GM18868 (cell line): ENCODE measurements around the gene CNTRL.
"Not testable (repeated sequence)": the region's sequence is repeated elsewhere in the genome, so short reads cannot be mapped to it uniquely, and the experiment has no call there.

Experiments
- ATAC-seq: cut with Tn5 transposase; IDR thresholded peaks from one replicate; pipeline ENCODE4 v1.9.1; 2021; ENCODE audit warnings: mild to moderate bottlenecking, moderate library complexity; ENCODE audit not compliant: unreplicated experiment

CNTRL gene

DNA sequence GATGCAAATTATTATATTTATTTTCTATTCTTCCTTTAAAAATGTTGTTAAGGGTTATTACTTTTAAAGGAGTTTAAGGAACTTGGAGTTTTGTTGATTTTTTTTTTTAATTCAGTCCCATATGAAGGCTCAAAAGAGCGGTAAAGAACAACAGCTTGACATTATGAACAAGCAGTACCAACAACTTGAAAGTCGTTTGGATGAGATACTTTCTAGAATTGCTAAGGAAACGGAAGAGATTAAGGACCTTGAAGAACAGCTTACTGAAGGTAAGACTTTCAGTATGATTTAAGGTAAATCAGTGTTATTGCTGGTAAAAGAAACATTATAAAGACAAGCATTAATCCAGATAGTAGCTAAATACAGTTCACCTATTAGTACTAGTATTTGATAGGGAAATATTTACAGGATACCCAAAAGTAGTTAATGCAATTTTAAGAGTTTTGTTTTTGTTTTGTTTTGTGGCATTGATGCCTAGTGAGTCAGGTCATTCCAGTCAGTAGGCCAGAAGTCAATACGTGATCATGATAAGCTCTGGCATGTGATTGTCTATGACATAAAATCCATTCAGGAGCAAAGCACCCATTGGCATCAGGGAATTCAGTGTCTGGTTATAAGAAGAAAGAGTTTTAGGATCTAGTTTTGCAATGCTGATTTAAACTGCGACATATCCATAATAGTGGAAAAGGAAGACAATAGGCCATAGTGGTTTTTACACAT lies 49.2 kb downstream of the CNTRL start:
- no peak for ATAC-seq

DNA sequence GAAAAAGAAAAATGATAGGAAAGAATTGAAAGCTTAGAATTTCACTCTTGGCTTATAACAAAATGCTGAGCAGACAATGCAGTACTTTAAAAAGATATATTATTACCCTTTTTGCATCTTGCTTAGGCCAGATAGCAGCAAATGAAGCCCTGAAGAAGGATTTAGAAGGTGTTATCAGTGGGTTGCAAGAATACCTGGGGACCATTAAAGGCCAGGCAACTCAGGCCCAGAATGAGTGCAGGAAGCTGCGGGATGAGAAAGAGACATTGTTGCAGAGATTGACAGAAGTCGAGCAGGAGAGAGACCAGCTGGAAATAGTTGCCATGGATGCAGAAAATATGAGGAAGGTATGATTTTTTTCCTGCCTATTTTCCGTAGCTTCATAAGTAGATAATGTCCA lies 50.8 kb downstream of the CNTRL start:
- no peak for ATAC-seq

DNA sequence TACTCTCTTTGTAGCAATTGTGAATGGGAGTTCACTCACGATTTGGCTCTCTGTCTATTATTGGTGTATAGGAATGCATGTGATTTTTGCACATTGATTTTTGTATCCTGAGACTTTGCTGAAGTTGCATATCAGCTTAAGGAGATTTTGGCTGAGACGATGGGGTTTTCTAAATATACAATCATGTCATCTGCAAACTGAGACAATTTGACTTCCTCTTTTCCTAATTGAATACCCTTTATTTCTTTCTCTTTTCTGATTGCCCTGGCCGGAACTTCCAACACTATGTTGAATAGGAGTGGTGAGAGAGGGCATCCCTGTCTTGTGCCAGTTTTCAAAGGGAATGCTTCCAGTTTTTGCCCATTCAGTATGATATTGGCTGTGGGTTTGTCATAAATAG lies 54.6 kb downstream of the CNTRL start:
- not testable (repeated sequence) for ATAC-seq

DNA sequence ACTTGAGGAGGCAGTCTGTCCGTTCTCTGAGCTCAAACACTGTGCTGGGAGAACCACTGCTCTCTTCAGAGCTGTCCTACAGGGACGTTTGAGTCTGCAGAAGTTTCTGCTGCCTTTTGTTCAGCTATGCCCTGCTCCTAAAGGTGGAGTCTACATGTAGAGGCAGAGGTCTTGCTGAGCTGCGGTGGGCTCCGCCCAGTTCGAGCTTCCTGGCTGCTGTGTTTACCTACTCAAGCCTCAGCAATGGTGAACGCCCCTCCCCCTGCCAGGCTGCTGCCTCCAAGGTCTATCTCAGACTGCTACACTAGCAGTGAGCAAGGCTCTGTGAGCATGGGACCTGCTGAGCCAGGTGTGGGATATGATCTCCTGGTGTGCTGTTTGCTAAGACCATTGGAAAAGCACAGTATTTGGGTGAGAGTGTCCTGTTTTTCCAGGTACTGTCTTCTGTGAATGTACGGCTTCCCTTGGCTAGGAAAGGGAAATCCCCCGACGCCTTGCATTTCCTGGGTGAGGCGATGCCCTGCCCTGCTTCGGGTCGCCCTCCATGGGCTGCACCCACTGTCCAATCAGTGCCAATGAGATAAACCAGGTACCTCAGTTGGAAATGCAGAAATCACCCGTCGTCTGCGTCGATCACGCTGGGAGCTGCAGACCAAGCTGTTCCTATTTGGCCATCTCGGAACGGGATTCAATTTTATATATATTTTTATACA lies 58.5 kb downstream of the CNTRL start:
- ATAC-seq, result no peak

GRCh38 chr9:121135642-121136041 lies 60.9 kb downstream of the CNTRL start:
- no peak for ATAC-seq

GRCh38 chr9:121138561-121138960 lies 63.8 kb downstream of the CNTRL start:
- no peak for ATAC-seq

DNA sequence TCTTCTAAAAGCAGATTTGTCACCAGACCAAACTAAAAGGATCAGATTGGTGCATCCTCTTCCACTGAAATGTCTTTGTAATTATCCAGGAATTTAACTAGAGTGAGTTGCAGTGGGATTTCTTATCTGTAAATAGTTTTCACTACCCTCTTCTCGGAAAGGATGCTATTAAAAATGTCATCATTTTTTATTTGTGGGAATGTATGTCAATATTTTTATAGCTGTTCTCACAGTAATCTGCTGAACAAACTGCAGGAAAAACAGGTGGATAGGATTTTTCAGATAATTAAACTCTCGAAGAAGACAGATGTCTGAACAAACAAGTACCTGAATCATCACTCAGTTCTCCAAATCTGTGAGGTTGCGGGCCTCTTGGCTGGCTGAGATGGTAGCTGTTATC lies 64.2 kb downstream of the CNTRL start:
- no peak for ATAC-seq

GRCh38 chr9:121140162-121140561 lies 65.4 kb downstream of the CNTRL start:
- ATAC-seq, result no peak

- ATAC-seq, result no peak
Measured at GRCh38 chr9:121141306-121141705, 66.6 kb downstream of the CNTRL start.

GRCh38 chr9:121141706-121142105 lies 67.0 kb downstream of the CNTRL start:
- ATAC-seq, result no peak

DNA sequence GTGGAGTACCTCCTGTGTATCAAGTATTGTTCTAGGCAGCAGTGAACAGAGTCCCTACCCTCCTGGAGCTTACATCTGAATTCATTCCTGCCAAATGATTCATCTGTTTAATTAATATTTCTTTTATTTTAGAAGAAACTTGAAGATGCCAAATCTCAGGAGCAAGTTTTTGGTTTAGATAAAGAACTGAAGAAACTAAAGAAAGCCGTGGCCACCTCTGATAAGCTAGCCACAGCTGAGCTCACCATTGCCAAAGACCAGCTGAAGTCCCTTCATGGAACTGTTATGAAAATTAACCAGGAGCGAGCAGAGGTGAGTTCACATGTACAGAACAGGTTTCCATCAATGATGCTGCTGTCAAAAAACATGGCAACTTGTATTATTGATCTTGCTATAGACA lies 69.0 kb downstream of the CNTRL start:
- ATAC-seq, result no peak

DNA sequence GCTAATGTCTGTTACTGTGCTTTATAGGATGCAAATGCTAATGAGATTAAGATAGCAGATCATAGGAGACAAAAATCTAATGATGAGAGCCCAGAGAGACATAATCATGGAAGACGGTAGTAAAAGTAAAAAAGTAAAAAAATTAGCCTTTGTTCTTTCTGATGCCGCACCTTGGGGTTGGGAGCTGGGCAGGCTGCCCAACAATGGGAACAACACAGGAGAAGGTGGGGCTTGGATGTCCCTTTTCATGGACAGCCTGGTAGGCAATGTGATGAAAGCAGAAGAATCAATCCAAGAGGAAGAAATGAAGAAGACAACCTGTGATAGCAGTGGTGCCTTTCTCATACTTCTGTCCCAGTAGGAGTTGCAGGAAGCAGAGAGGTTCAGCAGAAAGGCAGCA lies 69.7 kb downstream of the CNTRL start:
- ATAC-seq, result no peak

- ATAC-seq, result no peak
Measured at GRCh38 chr9:121150188-121150587, 75.4 kb downstream of the CNTRL start.

GRCh38 chr9:121153642-121154041 lies 78.9 kb downstream of the CNTRL start:
- no peak for ATAC-seq

GRCh38 chr9:121154782-121155181 lies 80.0 kb downstream of the CNTRL start:
- no peak for ATAC-seq

- peak; percentile 92 for ATAC-seq
Measured at GRCh38 chr9:121156263-121156731, 81.5 kb downstream of the CNTRL start.

- no peak for ATAC-seq
Measured at GRCh38 chr9:121157939-121158338, 83.2 kb downstream of the CNTRL start.

DNA sequence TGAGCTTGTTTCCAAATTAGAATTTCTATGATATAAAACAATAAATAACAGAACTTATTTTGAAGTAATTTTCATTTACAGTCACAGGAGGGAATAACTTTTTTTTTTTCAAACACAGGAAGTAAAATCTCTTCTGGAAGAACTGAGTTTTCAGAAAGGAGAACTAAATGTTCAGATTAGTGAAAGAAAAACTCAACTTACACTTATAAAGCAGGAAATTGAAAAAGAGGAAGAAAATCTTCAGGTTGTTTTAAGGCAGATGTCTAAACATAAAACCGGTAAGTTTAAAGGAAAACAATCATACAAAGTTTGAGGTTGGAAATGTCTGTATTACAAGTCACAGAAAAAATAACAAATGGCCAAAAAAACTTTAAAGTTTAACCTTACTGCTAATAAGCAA lies 85.3 kb downstream of the CNTRL start:
- no peak for ATAC-seq

- no peak for ATAC-seq
Measured at GRCh38 chr9:121168052-121168451, 93.3 kb downstream of the CNTRL start.

GRCh38 chr9:121169094-121169601 lies 94.4 kb downstream of the CNTRL start:
- ATAC-seq, result no peak

DNA sequence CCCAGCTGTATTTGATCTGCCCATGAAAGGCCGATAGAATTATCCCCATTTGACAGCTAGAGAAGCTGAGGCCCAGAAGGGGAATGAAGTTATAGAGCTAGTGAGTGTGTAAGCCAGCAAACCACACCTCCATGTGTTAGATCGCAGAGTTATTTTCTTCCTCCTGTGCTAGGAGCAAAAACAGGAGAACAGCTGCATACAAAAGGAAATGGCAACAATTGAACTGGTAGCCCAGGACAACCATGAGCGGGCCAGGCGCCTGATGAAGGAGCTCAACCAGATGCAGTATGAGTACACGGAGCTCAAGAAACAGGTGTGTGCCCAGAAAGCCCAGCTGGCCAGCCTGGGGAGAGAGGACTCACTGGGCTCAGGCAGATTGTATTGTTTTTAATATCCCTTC lies 96.5 kb downstream of the CNTRL start:
- no peak for ATAC-seq
